ENCODE results near the gene C11orf86. TPM values are rescaled to one million over a fixed set of nuclear protein-coding genes. Genes with fewer than 3 reads are reported as not detected.
"Not testable (repeated sequence)": the region's sequence is repeated elsewhere in the genome, so short reads cannot be mapped to it uniquely, and the experiment has no call there.

C11orf86 gene, protein sequence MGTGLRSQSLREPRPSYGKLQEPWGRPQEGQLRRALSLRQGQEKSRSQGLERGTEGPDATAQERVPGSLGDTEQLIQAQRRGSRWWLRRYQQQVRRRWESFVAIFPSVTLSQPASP
- total RNA-seq: not detected

GRCh38 chr11:66974724-66975404 lies at the start of gene C11orf86:
C11orf86 (plus strand) TSS chr11:66975304; CDS start chr11:66975363, 59 bp downstream.
- DNase-seq (ENCODE audit: low spot score): no peak

DNA sequence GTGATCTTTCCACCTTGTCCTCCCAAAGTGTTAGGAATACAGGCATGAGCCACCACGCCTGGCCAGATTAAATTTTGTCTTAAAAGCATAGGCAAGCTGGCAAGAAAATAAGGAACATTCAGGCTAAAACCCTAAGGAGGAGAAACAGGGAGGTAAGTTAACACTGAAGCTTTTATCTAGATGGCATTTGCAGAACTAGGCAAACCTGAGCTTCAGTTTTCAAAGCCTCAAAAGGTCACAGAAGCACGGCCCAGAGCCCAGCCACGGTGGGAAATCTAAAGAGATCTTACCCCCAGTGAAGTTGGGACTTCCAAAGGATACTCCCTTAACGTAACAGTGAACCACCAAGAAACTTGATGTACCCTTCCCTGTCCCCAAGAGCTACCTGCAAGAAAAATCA lies 45.4 kb upstream of the C11orf86 start:
- no peak for DNase-seq (ENCODE audit: low spot score)

DNA sequence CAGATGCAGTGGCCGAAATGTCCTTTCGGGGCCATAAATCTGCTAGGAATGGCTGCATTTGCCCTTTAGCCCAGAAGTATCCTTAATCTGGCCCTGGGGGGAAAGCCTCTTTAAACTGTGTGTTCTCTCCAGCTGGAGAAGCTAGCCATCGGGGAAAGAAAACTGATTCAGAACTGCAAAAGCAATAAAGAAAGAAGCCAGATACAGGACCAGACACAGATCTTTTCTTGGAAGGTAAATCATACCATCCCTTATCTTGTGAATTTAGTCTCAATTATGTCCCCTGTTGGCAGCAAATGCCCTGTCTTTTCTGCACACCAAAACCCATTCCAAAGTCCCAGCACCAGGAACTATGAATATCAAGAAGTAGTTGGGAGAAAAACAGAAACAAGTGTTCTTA lies 42.6 kb upstream of the C11orf86 start:
- DNase-seq (ENCODE audit: low spot score): no peak

DNA sequence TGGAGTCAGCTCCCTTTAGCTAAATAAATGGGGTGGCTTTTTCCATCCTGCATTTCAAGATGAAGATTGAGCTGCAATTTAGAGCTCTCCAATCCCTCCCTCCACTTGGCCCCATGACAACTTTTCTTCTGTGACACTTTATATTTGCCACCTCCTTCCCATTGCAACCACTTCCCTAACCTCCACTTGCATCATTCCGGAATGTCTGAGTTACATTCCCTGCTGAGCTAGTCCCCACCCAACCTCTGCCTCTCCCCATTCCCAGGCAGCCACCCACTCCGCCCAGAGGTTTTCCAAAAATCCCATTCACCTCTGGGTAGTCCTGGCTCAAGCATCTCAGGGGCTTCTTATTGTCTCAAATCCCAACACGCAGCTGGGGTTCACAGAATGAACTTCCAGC lies 41.6 kb upstream of the C11orf86 start:
- no peak for DNase-seq (ENCODE audit: low spot score)

DNA sequence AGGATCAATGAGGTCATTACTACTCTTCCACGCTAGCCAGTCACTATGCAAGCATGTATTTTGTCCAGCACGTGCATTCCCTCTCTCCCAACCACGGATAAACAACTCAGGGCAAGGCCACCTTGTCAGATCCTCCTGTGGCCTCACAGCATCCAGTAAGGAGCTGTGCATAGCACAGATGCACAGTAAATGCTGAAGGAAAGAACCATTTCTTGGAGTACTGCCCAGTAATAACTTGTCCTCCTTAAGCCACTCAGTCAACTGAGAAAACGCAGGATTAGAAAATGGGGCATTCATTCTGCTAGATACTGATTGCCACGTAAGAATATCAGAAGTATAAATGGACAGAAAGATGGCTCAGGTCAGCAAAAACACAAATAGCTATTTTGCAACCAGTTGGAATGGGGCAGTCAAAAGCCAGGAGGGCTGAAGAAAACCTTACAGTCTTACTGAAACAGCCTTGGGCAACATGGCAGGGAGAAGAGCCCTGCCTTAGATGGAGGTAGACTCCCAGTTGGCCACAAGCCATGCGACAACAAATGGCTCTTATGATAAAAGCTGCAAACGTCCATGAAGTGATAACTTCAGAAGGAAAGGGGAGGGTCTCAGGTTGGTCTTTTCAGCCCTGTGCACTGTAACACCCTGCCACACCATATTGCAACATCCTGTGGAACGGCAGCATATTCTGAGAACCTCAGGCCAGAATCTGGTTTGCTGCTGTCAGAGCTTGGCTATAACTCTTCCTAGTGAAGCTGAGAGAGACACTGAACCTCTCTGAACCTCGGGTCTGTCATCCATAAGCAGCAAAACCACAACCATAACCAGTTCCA lies 39.9 kb upstream of the C11orf86 start:
- DNase-seq (ENCODE audit: low spot score): no peak

DNA sequence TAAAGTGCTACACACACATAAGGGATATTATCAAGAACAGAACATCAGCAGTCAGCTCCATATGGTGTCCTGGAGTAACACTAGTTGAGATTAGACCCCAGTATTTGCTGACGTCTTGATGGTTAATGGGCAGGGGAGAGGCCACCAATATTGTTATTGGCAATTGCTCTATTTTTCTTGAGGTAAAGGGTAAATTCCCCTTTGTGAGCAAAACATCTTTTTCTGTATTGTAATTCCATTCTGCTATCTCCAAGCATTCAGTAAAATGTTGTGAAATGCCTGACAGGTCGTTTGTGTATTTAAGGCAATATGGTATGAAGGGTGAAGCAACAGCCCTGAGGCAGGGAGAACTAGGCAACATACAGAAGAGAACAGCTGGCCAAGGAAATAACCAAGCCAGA lies 38.8 kb upstream of the C11orf86 start:
- no peak for DNase-seq (ENCODE audit: low spot score)

DNA sequence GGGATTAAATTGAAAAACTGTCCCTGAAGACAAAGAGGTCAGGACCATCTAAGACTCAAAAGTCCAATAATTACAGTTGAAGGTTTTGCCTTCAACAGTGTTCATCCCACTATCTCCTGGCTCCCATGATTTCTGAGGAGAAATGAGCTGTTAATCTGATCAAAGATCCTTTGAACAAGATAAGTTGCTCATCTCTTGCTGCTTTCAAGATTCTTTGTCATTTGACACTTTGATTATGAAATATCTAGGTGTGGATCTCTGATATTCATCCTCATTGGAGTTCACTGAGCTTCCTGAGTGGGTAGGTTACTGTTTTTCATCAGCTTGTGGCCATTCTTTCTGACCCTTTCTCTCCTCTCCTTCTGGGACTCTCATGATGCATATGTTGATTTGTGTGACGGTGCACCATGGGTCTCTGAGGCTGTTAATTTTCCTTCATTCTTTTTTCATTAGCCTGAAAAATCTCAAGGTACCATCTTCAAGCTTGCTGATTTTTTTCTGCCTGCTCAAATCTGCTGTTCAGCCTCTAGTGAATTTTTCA lies 37.8 kb upstream of the C11orf86 start:
- DNase-seq (ENCODE audit: low spot score): no peak

GRCh38 chr11:66938582-66939135 lies 36.4 kb upstream of the C11orf86 start:
- DNase-seq (ENCODE audit: low spot score): no peak

DNA sequence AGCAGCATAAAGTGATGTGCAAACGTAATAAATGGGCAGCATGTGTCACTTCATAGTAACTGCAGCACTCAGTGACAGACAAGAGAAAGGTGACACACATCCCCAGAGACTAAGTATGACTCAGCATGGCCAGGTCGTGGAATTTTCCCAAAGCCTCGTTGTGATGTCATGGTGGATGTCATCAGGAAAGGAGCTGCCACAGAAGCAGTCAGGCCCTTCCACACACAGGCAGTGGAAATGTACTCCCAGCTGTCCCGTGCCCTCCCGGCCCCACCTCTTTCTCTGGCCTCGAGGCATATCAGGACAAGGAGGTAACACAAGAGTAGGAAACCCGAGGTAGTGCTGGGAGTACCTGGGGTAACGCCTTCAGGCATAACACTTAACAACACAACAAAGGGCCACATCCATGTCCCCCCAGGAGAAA lies 25.0 kb upstream of the C11orf86 start:
- DNase-seq (ENCODE audit: low spot score): no peak

- DNase-seq (ENCODE audit: low spot score): no peak
Observed at GRCh38 chr11:66951135-66951534, 24.0 kb upstream of the C11orf86 start.

DNA sequence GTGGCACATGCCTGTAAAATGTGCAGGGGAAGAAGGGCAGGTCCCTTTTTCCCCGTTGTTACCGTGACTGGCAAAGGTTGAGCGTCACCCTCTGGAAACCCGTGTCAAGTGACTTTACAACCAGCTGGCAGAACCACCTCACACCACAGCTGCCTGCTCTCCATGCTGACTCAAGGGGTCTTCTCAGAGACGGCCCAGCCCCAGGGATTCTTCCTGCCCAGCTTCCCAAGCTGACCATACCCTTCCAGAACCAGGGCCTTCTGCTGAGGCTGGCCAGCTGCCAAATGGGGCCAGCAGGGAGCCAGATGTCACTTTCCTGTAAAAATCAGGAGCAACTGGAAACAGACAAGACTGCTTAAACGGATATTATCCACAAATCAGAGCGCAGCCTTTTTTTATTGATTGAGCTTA lies 23.2 kb upstream of the C11orf86 start:
- DNase-seq (ENCODE audit: low spot score): no peak

DNA sequence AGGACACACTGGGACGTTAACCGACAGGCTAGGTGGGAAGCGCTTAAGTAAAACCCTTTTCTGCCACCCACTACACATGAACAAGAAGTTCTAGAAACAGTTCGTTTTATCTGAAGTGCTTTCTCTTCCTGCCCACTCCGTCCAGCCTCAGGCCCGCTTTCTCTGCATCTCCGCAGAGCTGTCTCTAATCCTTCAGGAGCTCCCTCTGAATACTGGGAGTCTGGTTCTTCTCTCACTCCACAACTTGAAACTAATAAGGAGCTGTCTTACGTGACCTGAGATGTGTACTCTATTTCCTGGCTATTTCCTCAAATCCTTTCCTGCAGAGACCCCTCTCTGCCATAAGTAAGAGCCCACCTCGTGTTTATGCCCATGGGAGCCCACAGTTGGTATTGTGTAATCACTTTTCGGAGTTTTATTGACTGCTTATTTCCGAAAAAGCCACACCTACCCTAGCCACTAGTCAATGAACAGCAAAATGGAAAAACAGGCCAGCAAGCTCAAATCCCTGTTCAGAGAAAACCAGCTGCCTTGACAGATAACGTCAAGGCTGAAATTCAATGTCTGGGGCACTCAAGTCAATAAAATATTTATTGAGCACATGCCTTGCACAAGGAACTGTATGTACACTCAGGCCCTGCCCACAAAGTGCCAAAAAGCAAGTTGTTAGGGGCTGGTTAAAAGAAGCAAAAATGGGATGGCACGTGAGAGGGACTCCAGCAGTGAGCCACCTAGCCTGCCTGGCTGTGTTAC lies 21.8 kb upstream of the C11orf86 start:
- DNase-seq (ENCODE audit: low spot score): no peak

- DNase-seq (ENCODE audit: low spot score): no peak
Observed at GRCh38 chr11:66956689-66957290, 18.3 kb upstream of the C11orf86 start.

- DNase-seq (ENCODE audit: low spot score): no peak
Observed at GRCh38 chr11:66957971-66958231, 17.2 kb upstream of the C11orf86 start.

DNA sequence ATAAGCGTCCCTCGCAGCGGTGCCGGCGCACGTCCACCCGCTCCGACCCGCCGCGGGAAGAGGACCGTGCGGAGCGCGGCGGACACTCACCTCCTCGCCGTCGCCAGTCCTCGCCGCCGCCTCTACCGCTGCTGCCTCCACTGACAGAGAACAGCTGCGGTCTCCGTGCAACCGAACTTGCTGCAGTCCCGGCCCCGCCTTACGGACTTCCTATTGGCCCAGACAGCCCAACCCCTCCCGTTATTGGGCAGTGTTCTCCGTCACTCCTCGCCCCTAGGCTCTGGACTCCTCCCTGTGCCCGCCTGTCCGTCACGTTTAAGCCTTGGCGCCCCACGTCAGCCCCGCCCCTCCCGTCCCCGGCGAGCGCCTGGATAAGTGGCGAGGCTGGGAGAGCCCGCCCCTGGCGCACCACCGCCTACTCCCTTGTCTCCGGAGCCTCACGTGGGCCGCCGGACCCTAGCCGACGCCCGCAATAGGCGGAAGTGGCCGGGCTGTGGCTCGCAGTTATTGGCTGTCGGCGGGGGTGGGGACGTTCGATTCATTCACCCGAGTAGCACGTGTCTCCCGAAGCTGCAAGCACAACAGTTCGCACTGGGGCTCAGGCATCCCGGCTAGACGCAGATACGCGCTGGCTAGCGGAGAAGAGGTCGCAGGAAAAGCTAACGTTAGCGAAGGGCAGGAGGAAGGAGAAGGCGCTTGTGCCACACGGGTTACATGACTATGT lies 16.7 kb upstream of the C11orf86 start, which contains the start of gene PC:
Gene PC (minus strand): TSS at position 152 of the 724 bp plus-strand sequence. CDS start 86,224 bp downstream, outside the sequence.
- DNase-seq (ENCODE audit: low spot score): peak; percentile 99

DNA sequence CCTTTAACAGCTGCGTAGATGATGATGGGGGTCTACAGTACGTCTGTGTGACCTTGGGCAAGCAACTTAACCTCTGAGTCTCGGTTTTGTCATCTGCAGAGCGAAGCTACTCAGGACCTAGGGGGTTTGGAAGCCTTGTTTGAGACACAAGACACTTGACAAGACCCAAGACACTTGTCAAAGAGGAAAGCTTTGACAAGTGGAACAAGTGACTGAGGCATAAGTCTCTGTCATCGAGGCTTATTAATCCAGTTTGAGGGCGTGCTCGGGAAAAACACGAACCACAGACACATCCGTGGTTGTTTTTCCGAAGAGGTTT lies 16.2 kb upstream of the C11orf86 start:
- DNase-seq (ENCODE audit: low spot score): no peak

DNA sequence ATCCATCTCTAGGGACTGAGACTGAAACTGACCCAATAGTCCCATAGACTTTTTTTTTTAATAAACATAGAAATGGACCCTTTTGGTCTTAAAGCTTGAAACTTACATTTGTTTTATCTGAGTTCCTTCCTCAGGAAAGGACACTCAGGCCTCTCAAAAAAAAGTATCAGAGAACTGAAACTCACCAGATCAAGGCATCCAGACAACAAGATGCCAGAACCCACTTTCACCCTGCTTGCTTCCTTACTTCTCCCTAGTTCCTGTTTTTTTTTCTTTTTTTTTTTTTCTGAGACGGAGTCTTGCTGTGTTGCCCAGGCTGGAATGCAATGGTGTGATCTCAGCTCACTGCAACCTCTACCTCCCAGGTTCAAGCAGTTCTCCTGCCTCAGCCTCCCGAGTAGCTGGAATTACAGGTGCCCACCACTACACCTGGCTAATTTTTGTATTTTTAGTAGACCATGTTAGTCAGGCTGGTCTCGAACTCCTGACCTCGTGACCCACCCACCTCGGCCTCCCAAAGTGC lies 13.4 kb upstream of the C11orf86 start:
- DNase-seq (ENCODE audit: low spot score): not testable (repeated sequence)

- no peak for DNase-seq (ENCODE audit: low spot score)
Observed at GRCh38 chr11:66962247-66962646, 12.9 kb upstream of the C11orf86 start.

DNA sequence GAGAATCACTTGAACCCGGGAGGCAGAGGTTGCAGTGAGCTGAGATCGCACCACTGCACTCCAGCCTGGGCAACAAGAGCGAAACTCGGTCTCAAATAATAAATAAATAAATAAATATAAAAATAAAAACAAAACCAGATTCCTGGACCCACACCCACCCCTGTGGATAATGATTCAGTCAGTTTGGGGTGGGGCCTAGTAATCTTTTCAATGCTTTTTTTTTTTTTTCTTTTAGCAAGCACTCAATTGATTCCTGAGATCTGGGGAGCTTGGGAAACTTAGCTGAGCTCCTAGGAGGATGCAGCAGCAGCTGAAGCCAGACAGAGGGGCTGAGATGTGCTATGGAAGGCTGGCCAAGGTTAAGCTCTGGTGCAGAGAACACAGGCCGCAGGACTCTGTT lies 12.3 kb upstream of the C11orf86 start:
- DNase-seq (ENCODE audit: low spot score): no peak

DNA sequence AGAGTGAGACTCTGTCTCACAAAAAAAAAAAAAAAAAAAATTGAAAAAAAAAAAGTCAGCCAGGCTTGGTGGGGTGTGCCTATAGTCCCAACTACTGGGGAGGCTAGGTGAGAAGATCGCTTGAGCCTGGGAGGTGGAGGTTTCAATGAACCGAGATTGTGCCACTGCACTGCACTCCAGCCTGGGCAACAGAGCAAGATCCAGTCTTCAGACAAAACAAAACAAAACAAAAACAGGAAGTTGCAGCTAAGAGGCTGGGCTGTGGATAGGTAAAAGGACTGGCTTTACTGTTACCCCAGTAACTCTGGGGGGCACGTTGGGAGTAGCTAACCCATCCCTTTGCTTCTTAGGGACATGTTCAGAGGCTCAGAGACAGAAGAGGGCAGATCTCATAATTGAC lies 10.6 kb upstream of the C11orf86 start:
- DNase-seq (ENCODE audit: low spot score): no peak

- no peak for DNase-seq (ENCODE audit: low spot score)
Observed at GRCh38 chr11:66966351-66966750, 8.8 kb upstream of the C11orf86 start.
